Kidney (tissue), 14 donors: ENCODE measurements around the gene LRRK1. TPM values are rescaled to one million over a fixed set of nuclear protein-coding genes. Genes with fewer than 3 reads are reported as not detected.

Experiments used
- DNase-seq, 5 donors: peaks; one replicate each; pipeline ENCODE4 v3.0.0-alpha.2; 2013 to 2020
- FAIRE-seq: peaks from 2 replicates; lab custom pipeline; 2012; peaks lifted over from hg19 to GRCh38; lab: Jason Lieb, UNC
- H3K27ac ChIP-seq, 2 donors: one replicate each; pipeline ENCODE4 v1.7.0; 2013; ENCODE audit warnings: low read depth in 2 of 2, low read length in 2 of 2, inconsistent platforms in 1 of 2
- H3K27me3 ChIP-seq: one replicate; pipeline ENCODE4 v1.7.1; 2013; ENCODE audit warnings: low read length, inconsistent platforms; ENCODE audit not compliant: control insufficient read depth, insufficient read depth
- H3K36me3 ChIP-seq, 3 donors: one replicate each; pipeline versions ENCODE4 v1.7.0 to v1.7.1; 2013; ENCODE audit warnings: low read length in 3 of 3, control low read depth in 1 of 3, inconsistent platforms in 1 of 3; ENCODE audit not compliant: insufficient read depth in 3 of 3, control insufficient read depth in 2 of 3
- H3K4me1 ChIP-seq, 3 donors: one replicate each; pipeline versions ENCODE4 v1.7.0 to v1.7.1; 2013; ENCODE audit warnings: low read length in 3 of 3, inconsistent platforms in 1 of 3, low read depth in 1 of 3; ENCODE audit not compliant: control insufficient read depth in 2 of 3, insufficient read depth in 2 of 3
- H3K4me3 ChIP-seq, 3 donors: one replicate each; pipeline versions ENCODE4 v1.7.0 to v1.8.1; 2013; ENCODE audit warnings: low read length in 3 of 3, control low read depth in 1 of 3, inconsistent platforms in 1 of 3
- H3K9ac ChIP-seq, 3 donors: one replicate each; pipeline versions ENCODE4 v1.7.0 to v1.7.1; 2013; ENCODE audit warnings: low read length in 3 of 3, control low read depth in 1 of 3, inconsistent platforms in 1 of 3
- H3K9me3 ChIP-seq, 3 donors: one replicate each; pipeline versions ENCODE4 v1.7.0 to v1.7.1; 2013; ENCODE audit warnings: low read length in 3 of 3, control low read depth in 1 of 3, inconsistent platforms in 1 of 3; ENCODE audit not compliant: control insufficient read depth in 2 of 3, insufficient read depth in 1 of 3
- CTCF ChIP-seq: IDR thresholded peaks from 3 replicates; pipeline ENCODE4 v1.5.1; 2012; ENCODE audit warnings: mild to moderate bottlenecking, moderate library complexity, borderline replicate concordance; ENCODE audit not compliant: insufficient read depth; ENCODE audit errors: extremely low read depth
- intact Hi-C: fragments of 100-400 bp; cut with DNase I; formaldehyde crosslinking; loops from one replicate; pipeline ENCODE4 v1.11.1; 2022
- polyA plus RNA-seq: library from polyadenylated mRNA; stranded (reverse); fragments of 350-450 nt; fragmentation: Illumina TruSeq; extraction: RNeasy Lipid Tissue Mini Kit (QIAGEN cat#74804); gene quantifications from one replicate; pipeline ENCODE4 v1.2.3, GENCODE V29; 2014; ENCODE audit warnings: low read depth, low replicate concordance; ENCODE audit not compliant: insufficient read depth
- total RNA-seq: library from RNA; stranded (reverse); fragmentation: NEBNext Ultra II Directional; extraction: Animal tissue kit (Norgen Biotek cat#: 25700); gene quantifications from one replicate; pipeline ENCODE4 v1.2.1, GENCODE V29; 2021
- donor health status: control.
- donor health status: control.
- donor health status: control.
- donor health status: control.
- donor health status: control.
- donor health status: DM: yes; HTN: yes; CAD: no.
- donor health status: Normal renal cell carcinoma (clear cell type).

Gene LRRK1
- total and polyA plus RNA-seq, 2 donors from 2014 or later: 1.1 to 24.9 TPM

- no peak for TF ChIP-seq CTCF
- no peaks in the 10 kb centered on the region for H3K27me3 ChIP-seq
- no peak overlapping the region for H3K9ac ChIP-seq
- H3K36me3 ChIP-seq: no peaks in the 10 kb centered on the region
- no peak overlapping the region for H3K27ac ChIP-seq
- intact Hi-C loops: no loop called here
- H3K4me3 ChIP-seq: no peak overlapping the region
- peaks cover 0 to 3% (median 0%) of the 10 kb centered on the region in 3 donors for H3K4me1 ChIP-seq
- H3K9me3 ChIP-seq: no peaks in the 10 kb centered on the region
- FAIRE-seq (no peak), DNase-seq (no peak)
These were observed 27.2 kb upstream of the LRRK1 start for GRCh38 chr15:100892013-100892355.

GRCh38 chr15:100893261-100893963, 25.7 kb upstream of the LRRK1 start:
- no peak overlapping the region for H3K27ac ChIP-seq
- H3K4me3 ChIP-seq: no peak overlapping the region
- H3K27me3 ChIP-seq: no peaks in the 10 kb centered on the region
- no peak for FAIRE-seq
- intact Hi-C loops: no loop called here
- H3K9ac ChIP-seq: no peak overlapping the region
- no peaks in the 10 kb centered on the region for H3K36me3 ChIP-seq
- H3K9me3 ChIP-seq: no peaks in the 10 kb centered on the region
- TF ChIP-seq CTCF: no peak
- peaks cover 0 to 3% (median 0%) of the 10 kb centered on the region in 3 donors for H3K4me1 ChIP-seq
- peak in 1 of 5 donors; percentile 19 for DNase-seq

- TF ChIP-seq CTCF: no peak
- Histone ChIP-seq H3K27me3 (no peaks in the 10 kb centered on the region), H3K9me3 (no peaks in the 10 kb centered on the region), H3K4me3 (no peak overlapping the region), H3K4me1 (peaks cover 0 to 3% (median 0%) of the 10 kb centered on the region in 3 donors), H3K27ac (no peak overlapping the region), H3K9ac (no peak overlapping the region), H3K36me3 (no peaks in the 10 kb centered on the region)
- DNase-seq (peak in 1 of 5 donors; percentile 13), FAIRE-seq (no peak)
- intact Hi-C loops: no loop called here
These were observed 25.2 kb upstream of the LRRK1 start for GRCh38 chr15:100893964-100894295.

GRCh38 chr15:100895721-100896120, 23.4 kb upstream of the LRRK1 start:
- Histone ChIP-seq H3K9me3 (no peaks in the 10 kb centered on the region), H3K36me3 (no peaks in the 10 kb centered on the region), H3K4me1 (no peaks in the 10 kb centered on the region), H3K4me3 (no peak overlapping the region), H3K27me3 (no peaks in the 10 kb centered on the region), H3K27ac (no peak overlapping the region), H3K9ac (no peak overlapping the region)
- FAIRE-seq (no peak), DNase-seq (peak in 1 of 5 donors; percentile 22)
- no peak for TF ChIP-seq CTCF
- intact Hi-C loops: no loop called here
